NOMO-1 treated with DMSO at 0.1 percent for 48 hours (cell line): Measurements from ENCODE around the gene PTCHD1.
A peak's percentile ranks its signal among the peaks of the same experiment; 100 is the strongest.

ENCODE experiments used
- DNase-seq: peaks from one replicate; lab custom pipeline; 2025; ENCODE audit not compliant: unreplicated experiment; lab: John Stamatoyannopoulos, UW

PTCHD1 gene

DNA sequence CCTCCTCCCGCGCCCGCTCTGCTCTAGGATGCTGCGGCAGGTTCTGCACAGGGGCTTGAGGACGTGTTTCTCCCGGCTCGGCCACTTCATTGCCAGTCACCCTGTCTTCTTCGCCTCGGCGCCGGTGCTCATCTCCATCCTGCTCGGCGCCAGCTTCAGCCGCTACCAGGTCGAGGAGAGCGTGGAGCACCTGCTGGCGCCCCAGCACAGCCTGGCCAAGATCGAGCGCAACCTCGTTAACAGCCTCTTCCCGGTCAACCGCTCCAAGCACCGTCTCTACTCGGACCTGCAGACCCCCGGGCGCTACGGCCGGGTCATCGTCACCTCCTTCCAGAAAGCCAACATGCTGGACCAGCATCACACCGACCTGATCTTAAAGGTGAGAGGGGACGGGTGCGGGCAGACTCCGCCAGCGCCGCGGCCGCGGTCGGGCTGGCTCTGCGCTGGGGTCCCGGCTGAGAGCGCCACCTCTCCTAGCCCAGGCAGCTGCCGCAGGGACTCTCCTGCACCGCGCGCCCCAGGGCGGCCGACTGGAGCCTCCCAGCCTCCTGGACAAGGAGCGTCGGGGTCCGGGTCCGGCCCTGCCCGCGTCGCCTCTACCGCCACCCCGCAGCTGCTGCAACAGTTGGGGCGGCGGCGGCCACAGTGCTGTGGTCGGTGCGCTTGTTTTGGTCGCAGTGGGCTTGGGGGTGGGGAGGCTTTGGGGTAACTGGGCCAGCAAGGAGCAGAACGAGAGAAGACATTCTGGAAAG is at the start of gene PTCHD1:
TSS of gene PTCHD1 (plus strand) at position 2 of the 752 bp plus-strand sequence. CDS start at position 29, 27 bp downstream.
- DNase-seq: no peak

DNA sequence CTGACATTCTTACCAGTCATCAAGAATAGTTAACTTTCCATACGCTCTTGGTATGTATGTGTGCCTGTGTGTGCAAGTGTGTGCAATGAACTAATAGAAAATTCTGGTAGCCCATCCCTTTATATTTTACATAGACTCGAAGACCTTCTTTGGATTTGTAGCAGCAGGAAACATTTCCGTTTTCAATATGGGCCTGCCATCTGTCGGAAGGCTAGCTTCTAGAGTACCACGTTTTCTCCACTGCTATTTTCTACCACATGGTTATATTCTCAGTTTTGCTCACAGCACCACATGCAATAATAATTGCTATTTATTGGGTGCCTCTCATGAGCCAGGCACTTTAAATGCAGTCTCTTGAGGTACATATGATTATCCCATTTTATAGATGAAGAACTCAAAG is 47.9 kb upstream of the PTCHD1 start:
- no peak for DNase-seq

DNA sequence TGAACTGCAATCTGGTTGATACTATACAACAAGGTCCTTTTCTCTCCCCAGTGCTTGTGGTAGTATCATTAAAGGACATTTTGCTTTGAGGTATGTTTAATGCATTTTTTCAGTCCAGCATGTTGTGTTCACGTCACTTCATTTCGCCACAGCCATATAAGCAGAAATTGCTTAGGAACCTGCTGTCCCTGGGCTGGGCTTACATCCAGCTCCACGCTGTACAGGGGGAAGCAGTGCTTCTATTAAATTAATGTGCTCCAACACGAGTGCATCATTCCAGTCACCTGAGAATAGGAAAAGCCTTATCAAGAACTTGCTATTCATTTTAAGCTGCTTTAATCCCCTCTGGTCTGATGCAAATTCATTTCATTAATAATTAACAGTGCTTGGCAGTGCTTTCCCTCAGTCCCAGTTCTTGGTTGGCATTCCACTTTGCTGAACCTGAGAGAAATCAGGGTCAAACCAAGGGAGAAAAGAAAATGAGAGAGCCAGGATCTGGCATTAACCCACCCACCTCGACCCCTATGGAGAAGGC is 47.4 kb upstream of the PTCHD1 start:
- DNase-seq: no peak

DNA sequence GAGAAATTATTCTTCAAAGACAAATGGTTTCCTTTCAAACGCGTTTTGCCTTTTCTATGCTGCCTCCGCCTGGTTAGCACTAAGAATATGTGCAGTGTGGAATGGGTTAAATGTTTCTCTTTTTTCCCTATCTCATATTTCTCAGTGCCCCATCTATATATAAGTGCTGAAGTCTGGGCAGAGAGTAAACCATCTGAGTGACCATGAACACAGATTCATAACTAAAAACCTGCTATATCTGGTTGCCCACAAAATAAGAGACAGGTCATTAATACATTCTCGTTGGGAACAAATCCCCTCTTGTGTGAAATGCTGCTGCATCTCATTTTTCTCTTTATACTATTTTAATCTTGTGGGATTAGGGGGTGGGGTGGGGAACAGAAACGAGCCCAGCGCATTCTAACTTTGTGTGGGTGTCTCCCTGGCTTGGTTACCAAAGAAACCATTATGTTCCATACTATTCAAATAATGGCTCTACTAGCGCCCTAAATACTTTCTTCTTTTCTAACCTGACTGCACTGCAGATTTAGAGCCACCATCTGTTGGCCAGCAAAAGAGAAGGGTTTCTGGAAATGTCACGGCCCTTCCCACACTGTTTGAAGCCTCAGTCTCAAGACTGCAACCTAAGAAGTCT is 42.2 kb upstream of the PTCHD1 start:
- no peak for DNase-seq

DNA sequence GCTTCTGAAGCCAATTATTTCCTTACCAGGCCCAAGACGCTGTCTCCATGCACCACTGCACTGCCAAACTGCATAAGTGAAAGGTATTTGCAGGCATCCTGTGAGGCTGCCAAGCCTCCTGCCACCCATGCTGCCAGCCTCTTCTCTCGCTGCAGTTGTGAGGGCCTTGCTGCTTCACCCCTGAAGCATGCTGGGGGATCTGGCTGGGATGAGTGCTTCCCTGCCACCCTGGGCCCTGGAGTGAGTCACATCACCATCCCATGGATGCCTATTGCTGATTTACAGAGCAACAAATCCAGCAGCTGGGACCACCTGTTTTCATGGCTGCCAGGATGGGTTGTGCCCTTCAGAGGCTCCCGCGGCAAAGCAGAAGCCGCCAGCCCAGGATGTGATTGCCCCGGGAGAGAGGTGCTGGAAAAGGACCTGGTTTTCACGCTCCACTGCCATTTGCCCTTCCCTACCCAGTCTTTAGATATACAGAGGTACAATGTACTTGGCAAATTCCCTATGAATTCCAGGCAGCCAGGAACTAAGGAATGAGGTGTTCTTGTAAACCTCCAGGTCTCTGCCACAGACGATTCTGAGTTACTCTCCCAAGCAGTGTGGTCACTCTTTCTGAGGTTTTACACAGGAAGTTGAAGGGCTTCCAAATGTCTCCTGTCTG is 41.5 kb upstream of the PTCHD1 start:
- no peak for DNase-seq

DNA sequence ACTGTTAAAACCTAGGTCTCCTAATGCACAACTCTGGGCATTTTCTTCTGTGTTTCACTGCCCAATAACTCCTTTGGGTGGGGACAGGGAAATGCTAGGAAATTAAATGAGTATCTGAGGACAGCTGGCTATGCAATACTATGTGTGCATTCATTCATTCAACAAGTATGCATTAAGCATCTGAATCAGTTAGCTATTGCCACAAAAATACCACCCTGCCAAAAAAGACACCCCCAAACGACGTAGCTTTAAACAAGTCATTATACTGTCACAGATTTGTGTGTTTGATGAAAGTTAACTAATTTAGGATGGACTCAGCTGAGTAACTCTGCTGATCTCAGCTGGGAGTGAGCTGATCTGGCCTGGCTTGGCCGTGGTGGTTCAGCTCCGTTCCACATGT is 29.8 kb upstream of the PTCHD1 start:
- no peak for DNase-seq

DNA sequence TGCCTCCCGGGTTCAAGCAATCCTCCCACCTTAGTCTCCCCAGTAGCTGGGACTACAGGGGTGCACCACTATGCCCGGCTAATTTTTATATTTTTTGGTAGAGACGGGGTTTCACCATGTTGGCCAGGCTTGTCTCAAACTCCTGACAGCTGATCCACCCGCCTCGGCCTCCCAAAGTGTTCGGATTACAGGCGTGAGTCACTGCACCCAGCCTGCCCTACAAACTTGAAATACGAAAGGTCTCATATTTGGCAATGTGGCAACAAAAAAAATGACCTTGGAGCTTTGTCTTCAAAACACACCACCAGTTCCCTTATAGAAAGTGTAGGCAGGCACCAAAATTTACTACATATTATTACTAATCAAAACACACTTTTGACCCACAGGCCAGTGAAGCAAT is 22.9 kb upstream of the PTCHD1 start:
- DNase-seq: no peak

DNA sequence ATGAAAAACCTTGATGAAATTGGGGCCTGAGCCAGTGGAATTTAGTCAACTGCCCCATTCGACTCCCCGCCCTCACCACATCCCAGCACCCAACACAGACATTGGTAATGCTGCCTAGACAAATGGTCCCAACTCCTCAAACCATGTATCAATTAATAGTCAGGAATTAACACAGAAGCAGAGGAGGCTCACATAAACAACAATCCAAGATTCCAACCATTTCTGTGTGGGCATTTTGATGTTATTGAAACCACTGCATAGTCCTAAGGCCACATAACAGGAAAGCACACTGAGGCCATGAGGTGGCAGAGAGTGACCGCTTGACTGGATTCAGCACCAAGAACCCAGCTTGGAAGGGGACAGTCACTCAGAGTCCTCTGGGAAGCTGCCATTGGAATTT is 22.5 kb upstream of the PTCHD1 start:
- DNase-seq: no peak

DNA sequence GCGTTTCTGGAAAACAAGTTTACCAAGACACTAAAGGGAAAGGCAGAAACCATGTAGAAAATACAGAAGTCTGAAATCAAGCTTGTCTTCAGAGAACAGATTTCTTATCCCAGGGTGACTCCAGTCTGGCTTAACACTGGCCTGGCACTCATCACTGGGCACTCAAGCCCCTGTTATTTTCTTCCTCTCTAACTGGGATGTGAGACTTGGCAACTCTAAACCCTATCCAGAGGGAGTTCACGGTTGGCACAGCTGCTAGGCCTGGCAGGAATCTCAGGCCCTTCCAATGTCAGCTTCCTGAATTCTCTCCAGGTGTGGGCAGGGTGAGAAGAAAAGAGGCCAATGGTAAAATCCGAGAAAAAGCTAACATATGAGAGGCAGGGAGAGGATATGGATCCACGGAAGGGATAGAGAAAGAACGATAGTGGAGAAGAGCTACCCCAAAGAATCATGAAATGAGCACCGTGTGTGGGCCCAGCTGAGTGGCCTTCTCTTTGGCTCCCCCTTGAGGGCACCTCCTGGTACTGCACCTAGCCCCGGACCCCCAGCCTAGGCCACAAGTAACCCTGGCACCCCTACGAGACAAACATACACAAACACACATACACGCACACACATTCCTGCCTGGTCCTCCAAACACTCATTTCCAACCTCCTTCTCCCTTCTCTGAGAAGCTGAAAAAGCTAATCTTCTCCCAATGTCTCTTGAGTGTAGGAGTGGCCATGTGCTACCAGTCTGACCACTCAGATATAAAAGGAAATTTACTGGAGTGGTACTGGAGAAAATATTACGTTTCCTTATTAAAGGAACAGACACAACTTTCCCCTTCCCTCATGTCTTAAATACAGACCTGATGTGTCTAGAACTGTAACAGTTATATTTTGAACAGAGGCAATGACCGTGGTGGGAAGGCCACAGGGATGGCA is 16.6 kb upstream of the PTCHD1 start:
- peak; percentile 3 for DNase-seq

DNA sequence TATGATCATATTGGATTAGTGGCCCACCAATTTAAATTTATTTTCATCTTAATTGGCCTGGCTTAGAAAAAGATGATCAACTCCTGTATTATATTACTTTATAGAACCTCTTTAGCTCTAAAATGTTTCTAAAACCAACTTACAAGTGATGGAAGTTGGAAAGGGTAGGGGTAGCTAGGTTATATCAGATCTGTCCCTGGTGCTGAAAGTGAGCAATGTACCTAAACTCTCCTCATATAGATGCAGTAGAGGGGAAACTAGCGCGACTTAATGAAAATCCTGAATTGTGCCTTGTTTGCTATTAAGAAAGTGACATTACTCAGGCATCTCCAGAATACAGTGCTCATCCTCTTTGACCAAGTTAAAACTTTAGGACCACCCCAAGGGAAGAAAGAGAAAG is 7.5 kb upstream of the PTCHD1 start:
- no peak for DNase-seq

DNA sequence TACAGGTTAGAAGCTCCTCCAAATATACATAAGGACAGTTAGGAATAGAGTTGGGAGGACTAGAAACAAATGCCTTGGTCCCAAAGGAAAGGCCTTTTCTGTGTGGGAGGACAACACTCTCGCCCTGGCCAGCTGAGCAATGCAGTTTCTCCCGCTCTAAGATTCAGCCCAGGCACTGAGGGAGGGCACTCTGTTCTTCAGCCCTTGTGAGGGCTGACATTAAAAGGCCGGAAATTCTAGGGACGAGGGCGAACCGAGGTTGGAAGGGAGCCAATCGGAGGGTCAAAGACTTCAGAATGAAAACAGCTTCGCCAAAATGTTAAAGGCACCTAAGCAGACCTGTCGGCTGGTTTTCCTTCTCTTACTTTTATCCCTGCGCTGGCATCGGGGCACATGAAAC is 2.9 kb upstream of the PTCHD1 start:
- no peak for DNase-seq

DNA sequence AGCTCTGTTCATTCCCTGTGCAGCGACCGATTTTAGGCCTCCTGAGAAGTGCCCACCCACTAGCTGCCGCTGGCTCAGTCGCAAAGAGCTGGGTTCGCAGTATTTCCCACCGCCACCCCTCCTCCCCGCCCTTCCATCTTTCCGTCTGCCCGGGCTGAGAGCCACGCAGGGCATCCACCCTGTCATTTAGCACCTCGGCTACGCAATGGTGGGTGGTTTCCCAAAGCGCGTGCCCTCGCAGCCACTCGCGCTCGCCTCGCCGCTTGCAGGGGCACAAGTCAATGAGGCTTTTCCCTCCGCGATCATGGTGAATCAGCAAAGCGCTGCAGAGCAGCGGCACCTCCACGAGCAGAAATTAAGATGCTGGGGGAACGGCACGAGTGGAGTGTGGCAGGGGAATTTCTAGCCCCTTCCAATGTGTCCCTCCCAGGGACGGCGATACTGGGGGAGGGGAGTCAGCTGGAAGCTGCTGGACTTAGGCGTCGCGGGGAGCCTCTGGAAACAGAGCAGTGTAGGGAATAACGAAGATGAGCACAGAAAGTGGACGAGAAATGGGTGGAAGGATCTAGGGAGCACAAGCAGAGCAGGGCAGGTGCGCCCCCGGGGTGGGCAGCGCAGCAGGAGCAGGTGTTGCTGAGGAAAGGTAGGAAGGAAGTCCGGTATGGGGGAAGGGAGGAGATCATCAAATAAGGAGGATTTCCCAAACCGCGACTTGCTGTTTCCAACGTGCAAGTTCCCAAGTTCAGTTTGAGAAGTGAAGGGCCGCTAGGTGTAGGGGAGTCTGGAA is 2.4 kb upstream of the PTCHD1 start:
- DNase-seq: no peak

DNA sequence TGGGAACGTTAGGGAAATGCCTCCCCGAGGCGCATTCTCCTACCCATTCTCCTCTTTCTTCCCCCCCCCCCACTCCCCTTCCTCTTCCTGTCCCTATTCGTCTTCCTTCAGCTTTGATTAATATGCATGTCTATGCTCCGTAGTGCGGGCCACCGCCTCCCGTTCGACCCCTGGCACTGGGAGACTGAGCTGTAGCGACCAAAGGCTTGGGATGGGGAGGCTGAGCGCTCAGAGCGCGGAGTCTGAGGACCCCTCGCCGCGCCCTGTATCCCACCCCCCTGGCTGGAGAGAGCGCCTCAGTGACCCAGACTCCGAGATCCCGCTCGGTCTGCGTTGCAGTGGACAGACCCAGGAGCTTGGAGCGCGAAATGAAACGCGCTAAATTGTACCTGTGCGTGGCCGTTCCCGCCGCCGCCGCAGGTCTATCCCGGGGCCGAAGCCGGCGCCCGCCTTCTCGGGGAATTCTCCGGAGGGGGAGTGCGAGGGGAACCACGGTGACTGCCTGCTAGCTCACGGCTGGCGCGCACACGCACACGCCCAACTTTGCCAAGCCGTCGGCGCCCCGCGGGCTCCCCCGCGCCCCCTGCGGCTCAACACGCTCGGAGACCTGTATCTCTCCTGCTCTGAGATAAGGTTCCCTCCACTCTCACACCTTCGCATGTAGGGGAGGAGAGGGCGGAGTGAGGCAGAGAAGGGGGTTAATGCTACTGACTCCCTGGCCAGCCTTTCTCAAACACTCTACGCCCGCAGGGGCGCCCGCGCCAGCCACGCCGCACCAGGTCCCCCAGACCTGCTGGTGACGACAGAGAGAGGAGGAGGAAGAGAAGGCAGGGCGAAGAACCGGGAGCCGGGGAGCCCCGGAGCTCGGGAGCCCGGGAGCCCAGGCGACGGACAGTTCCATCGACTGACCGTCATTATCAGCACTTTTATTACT is 1.5 kb upstream of the PTCHD1 start:
- no peak for DNase-seq

DNA sequence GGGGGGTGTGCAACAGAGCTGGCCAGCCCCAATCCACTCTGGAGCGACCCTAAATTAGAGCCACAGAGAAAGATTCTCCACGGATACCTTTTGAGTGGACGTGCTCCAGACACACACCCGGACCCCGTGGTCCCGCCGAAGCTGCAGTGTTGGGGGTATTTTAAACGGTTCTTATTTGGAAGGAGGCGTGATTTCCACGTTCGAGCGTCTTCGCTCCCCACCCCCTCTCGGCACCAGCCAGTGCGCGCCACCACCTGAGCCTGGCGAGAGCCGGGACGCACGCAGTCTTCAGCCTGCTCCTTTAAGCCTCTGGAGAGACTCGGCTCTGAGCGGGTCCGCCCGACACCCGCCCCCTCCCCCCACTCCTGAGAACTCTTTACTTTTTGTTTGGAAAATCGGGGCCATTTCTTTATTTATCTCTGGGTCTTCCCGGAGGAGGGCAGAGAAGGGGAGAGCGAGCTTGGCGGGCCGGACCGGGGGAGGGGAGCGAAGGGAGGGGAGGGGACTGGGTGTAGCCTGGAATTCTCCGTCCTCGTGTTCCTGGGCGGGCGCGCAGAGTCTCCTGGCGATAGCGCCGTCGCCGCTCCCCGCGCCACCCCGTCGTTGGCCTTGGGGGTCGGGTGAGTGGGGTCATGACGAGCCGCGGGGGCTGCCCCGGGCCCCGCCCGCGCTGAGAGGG is 668 bp upstream of the PTCHD1 start:
- DNase-seq: no peak

DNA sequence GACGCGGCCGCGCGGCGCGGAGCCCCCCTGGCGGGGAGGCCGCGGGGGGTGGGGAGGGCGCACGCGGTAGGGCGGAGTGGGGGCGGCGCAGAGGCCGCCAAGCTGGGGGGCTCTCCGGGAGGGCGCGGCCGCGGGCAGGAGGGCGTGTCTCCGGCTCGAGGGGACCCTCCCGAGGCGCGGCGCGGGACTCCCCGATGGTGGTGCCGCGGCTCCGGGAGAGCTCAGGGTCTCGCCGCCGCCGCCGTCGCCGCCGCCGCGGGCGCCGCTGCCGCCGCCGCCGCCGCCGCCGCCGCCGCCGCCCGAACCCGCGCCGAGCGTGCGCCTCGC is 165 bp upstream of the PTCHD1 start:
- no peak for DNase-seq

DNA sequence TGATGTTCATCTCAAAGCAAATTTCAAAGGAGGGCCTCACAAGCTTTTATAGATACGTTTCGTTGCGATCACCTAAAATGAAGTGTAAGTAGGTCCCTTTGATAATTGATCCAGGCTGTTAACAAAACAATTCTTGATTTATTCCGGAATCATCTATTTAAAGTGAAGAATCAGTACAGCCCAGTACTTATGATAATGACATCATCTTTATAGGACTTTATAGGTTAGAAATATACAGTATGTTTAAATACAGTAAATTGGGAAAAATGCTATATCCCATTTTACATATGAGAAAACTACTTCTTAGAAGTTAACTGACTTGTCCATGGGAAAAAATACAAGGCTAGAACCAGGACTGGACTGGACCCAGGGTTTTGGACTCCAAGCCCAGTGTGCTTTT is 3.7 kb downstream of the PTCHD1 start:
- no peak for DNase-seq

DNA sequence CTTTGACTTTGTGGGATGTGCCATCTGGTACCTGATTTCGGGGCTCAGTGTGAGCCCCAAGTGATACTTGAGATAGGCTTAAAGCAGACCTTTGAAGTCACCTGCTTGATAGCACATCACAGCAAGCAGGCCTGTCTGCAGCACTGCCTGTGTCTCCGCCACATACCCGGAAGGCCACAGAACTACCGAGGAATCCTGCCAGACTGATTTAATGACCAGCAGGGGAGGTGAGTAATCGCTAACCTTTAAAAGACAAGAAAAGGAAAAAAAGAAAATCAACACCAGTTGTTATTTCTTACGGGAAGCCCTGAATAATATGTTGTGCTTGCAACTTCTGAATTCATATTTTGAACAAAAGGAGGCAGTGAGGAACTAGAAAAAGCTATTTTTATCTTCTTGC is 6.8 kb downstream of the PTCHD1 start:
- DNase-seq: no peak

DNA sequence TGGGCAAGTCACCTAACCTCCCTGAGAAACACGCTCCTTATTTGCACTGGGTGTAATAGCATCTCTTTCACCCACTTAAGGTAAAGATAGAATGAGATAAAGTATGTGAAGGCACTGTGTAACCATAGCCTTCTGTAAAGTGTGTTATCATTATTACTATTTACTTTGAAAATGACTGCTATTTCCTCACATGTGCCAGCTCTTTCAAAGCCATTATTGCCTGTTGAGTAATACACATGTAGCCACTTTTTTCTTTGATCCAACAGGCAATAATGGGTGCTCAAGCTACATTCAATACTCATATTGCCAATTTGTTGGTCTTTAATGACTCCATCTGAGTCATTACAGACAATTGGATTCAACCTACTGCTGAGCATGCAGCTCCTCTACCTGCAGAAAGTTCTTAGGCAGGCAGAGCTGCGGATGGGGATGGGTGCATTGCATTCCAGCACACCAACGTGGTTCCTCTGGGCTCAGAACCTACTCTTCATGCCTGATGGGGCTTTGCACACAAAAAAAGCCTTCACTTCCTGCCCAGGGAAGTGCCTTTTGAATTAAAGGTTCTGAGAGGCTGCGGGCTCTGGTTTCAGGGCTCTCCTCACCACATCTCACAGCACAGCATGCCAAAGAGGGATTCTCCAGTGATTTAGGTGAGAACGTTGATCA is 9.7 kb downstream of the PTCHD1 start:
- no peak for DNase-seq
